GM18873 (cell line): ENCODE data around the gene MRGPRD.

Experiments
- ATAC-seq: cut with Tn5 transposase; IDR thresholded peaks from one replicate; pipeline ENCODE4 v1.9.1; 2021; ENCODE audit warnings: mild to moderate bottlenecking, moderate library complexity, moderate number of reproducible peaks; ENCODE audit not compliant: unreplicated experiment, low FRiP score

Gene MRGPRD

DNA sequence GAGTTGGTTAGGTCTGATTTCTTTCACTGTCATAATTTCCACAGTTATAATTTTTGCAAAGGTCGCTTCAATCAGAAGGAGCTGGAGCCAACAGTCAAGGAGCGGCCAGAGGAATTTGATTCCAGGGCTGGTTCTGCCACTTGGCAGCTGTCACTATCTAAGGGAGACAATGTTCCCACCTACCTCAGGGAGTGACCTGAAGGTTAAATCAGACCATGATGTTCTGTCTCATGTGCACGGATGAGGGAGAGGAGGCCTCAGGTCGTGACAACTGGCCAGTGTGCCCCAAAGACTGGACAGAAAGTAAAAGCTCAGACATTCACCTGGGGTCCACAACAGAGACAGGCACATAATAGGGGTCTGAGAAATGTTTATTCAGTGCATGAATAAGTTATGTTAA, 7.6 kb downstream of the MRGPRD start:
- no peak for ATAC-seq

DNA sequence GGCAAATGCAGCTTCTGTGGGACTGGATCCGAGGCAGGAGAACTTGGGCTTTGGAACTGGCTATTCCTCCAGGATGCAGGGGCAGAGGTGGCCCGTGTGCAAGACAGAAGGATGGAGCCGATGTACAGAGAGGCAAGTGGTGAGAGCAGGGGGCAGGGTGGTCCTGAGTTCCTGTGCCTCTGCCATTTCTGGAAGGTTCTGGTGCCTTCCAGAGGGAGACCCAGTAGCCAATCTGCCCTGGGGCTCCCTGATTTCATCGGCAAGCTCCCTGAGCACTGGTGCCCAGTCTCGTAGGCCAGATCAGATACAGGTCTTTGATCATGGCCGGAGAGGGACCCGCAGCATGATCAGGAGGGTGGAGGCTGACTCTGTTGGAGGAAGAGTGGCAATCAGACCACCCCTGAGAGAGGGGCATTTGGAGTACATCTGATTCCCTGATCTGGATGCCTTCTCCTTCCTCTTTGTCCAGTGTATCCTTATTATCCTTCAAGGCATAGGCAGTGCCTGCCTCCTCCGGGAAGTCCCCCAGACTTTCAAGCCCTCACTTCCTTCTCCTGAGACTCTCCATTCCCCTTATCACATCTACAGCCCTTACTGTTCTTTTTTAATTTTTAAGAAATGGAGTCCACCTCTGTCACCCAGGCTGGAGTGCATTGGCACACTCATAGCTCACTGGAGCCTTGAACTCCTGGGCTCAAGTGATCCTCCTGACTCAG, 9.7 kb downstream of the MRGPRD start:
- no peak for ATAC-seq

DNA sequence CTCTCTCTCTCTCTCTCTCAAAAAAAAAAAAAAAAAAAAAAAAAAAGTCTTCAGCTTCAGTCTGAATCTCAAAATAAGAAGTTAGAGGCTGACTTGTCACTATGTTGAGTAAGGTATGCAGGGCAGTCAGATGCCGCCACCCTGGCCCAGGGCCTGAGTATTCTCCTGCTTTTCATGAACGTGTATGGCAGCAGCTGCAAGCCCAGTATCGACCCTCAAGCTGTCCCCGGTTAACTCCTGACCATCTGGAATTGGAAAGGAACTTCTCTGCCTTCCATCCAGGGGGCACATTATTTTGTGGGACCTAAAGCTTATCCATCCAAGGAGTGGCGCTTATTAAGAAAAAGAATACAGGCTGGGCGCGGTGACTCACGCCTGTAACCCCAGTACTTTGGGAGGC, 11.4 kb downstream of the MRGPRD start:
- ATAC-seq: no peak

DNA sequence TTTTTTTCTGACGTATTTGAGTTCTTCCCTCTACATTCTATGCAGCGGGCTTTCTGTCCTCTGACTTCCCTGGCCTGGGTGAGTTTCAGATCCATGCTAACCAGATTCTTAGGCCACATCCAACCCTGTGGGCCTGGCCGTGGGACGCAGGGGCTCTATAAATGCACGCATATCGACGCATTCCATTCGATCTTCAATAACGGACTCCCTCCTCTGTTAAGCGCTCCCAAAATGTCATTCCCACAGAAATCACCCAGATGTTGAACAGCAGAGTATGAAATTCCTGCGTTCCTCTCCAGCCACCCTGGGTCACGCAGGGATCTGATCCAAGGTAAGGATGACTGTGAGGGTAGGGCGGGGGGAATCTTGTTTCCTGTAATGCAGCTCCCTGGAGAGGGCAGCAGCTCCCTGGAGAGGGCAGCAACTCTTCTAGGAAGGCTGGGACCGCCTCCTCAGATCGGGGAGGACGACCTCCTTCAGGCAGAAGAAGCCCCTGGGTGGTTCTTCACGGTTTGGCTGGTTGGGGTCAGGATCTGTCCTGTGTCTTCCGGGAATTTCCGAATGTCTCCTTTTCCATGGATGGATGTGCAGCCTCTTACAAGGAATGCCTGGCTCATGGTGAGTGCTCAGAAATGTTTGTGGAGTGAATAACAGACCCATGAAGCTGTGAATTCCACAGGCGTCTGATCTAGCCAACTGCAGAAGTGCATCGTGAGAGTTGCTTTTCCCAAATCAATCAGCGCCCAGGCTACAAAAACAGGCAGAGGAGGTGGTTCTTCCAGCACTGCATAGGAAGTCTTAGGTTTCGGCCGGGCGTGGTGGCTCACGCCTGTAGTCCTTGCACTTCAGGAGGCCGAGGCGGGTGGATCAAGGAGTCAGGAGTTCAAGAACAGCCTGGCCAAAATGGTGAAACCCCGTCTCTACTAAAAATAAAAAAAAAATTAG, 12.2 kb downstream of the MRGPRD start:
- no peak for ATAC-seq

DNA sequence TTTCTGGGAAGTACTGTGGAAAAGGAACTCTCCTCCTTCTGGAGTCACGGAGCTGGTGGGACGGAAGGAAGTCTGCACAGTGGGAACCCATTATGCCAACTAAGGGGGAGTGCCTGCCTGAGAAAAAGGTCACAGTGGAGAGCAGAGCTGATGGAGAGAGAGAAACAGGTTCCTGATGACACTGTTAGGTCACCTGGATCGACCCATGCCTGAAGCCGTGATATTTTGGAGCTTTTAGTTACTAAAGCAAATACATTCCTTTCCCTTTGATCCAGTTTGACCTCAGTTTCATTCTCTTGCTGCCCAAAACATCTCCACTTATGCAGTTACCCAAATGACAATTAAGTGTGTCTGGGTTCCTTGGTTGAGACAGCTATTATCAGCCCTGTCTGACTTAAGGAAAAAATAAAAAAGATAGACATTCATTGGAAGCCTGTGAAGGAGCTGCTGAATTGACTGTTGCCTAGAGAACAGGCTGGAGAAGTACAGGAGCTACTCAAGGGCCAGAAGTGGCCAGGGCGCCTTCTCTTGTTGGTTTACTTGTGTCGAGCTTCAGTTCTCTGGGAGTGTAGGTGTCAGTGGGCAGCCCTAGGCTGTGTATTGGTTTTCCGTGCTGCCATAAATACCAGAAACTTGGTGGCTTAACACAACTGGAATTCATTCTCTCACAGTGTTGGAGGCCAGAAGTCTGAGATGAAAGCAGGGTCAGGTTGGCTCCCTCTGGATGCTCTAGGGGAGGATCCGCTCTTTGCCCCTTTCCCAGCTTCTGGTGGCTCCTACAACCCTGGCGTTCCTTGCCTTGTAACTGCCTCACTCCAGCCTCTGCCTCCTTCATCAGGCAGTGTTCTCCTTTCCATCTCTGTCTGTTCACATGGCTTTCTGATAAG, 13.6 kb downstream of the MRGPRD start:
- ATAC-seq: no peak

DNA sequence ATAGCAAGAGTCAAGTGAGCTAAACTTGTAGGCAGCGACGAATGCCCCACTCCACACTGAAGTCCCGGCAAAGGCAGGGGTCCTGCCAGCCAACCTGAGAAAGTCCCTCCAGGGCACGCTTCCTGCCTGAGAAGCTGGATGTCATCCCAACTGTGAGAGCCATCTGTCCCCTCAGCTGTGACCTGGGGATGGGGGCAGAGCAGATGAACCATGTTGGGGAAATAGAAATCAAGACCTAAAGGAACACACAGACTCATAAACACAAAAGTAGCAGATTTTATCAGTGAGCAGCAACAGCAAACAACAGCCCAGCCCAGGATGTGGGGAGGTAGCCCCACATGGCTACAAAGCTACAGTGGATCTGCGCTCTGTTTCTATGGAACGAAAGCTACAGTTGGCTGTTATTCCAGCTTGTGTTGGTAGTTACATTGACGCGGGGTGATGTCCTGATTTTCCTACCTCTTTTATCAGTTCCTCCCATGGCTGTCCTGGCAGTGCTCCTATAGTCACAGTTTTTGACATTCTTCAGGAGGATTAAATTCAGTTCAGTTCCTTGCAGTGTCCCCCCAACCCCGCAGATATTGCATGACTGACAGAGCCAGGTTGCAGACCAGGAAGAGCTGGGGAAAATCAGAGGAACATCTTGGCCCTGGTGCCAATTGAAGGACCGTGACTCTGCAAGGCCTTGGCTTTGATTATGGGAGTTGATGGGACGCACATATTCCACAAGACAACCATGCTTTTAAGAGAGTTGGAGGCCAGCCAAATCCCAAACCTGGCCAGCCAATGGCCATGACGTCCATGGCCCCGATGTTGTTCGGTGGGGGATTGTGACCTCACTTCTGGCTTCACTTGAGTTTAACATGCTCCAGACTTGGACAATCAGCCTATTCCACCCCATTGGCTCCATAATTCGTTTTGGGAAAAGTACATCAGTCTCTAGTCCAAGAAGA, 14.6 kb downstream of the MRGPRD start:
- ATAC-seq: no peak

DNA sequence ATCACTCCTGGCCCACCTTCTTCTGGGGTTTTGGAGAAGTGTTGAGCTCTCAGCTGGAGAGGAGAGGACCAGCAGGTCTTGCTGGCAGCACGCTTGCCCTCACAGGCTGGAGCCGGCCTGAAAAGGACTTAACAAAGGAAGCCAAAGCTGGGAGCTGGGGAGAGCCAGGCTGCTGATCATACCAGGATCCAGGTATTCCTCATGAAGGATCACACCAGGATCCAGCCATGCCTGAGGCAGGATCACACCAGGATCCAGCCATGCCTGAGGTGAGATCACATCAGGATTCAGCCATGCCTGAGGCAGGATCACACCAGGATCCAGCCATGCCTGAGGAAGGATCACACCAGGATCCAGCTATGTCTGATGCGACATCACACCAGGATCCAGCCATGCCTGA, 17.0 kb downstream of the MRGPRD start:
- ATAC-seq: no peak

DNA sequence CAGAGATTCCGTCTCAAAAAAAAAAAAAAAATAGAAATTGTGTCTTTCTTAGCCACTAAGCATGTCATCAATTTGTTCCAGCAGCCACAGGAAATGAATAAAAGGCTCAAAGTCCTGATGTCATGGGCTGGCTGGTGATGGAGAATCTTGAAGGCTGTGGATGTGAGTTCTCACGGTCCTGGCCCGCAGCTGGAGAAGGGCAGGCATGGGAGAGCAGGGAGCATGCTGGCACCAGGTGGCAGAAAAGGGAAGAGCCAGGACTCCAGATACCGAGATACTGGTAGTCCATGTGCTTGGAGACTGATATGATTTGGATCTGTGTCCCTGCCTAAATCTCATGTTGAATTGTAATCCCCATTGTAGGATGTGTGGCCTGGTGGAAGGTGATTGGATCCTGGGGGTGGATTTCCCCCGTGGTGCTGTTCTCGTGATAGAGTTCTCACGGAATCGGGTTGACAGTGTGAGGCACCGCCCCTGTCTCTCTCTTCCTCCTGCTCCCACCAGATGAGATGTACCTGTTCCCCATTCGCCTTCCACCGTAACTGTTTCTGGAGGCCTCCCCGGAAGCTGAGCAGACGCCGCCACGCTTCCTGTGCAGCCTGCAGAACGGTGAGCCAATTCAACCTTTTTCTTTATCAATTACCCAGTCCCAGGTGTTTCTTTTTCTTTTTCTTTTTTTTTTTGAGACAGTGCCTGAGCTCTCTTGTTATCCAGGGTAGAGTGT, 18.1 kb downstream of the MRGPRD start:
- no peak for ATAC-seq

DNA sequence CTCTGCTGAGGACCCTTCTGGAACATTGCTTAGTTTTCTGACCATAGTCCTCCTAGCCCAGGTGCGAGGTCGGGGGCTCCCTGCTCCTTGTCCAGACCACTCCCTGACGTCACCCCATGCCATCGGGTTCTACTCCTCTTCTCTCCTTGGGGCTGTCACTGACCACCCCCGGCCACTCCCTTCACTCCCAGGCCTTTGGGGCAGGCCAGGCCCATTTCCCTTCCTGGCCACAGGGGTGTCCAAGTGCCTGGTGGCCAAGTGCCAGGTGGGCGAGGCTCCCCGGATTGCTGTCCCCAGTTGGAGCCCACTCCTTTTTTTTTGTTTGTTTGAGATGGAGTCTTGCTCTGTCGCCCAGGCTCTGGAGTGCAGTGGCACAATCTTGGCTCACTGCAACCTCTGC, 19.5 kb downstream of the MRGPRD start:
- no peak for ATAC-seq

DNA sequence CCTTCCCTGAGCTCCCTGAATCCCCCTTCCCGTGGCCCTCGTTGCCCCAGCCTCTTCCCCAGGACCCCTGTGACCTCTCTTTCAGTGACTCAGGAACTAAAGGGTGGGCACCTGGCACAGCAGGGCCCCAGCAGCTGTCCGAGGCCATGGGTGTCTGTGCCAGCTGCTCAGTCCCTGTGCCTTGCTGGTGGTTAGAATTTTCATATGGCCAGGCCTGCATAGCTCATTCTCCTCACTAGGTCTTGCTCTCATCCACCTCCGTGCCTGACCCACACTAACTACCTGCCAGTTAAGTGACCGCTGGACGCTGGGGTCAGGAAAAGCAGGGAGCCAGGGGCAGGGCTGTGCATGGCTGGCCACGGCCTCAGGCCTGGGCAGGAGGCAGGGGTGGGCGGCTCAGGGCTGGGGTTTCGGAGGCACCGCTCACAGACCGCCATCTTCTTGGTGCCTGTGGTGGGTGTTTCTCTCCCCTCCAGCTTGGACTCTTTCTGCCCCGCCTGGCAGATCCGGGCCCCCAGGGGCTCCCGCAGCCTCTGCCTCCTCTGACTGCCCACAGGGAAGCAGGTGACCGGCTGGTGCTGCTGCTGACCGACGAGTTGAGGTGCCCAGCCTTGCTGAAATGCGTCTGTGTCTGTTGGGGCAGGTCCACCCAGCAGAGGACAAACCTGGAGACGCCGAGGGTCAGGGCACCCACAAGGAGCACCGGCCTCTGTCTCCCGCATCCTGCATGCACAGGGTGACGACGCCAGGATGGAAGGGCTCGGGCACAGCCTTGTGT, 20.3 kb downstream of the MRGPRD start:
- ATAC-seq: no peak

DNA sequence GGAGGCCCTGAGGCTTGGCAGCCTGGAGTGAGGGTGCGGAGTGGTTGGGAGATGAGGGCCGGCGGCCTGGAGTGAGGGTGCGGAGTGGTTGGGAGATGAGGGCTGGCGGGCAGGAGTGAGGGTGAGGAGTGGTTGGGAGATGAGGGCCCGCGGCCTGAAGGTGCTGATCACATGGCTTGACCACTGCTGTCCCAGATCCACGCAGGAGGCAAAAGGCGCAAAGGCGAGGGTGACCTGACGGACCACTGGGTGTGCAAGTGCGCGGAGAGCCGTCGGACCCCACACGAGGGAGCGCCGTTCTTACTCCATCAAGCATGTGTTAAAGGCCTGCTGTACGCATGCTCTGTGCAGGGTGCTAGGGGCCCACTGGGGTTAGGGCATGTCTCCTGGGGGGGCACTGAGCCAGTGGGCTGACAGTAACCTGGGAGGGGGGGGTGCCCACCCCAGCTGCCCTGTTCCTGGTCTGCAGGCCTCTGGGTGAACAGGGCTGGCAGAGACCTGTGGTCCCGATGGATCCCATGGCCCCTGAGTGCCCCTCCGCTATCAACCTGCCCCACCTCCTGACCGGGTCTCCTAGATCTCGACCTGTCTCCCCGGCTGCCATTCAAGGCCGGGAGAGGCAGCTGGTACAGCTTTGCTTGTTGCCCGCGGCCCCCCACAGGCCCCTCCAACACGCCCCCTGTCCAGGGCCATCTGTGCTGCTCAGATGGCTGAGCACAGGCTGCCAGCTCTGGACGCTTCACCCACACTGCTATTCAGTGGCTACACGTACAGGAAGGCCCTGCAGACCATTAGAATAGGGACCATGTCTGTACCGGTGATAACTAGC, 21.1 kb downstream of the MRGPRD start:
- no peak for ATAC-seq

DNA sequence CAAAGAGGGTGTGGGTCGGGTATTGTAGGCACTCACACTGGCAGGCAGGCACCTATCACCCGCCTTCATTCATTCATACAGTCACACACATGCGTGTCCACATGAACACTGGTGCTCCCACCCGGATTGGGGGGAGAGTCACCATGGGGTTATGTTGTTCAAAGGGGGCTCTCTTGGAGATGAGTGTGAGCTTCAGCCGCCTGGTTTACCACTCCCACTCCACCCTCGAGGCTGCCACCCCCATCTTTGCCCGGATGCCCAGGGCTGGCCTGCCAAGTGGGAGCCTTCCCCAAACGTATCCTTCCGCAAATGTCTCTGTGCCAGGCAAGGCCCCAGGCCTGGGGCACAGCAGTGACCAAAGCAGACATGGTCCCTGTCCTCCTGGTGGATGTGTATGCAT, 22.6 kb downstream of the MRGPRD start:
- no peak for ATAC-seq

DNA sequence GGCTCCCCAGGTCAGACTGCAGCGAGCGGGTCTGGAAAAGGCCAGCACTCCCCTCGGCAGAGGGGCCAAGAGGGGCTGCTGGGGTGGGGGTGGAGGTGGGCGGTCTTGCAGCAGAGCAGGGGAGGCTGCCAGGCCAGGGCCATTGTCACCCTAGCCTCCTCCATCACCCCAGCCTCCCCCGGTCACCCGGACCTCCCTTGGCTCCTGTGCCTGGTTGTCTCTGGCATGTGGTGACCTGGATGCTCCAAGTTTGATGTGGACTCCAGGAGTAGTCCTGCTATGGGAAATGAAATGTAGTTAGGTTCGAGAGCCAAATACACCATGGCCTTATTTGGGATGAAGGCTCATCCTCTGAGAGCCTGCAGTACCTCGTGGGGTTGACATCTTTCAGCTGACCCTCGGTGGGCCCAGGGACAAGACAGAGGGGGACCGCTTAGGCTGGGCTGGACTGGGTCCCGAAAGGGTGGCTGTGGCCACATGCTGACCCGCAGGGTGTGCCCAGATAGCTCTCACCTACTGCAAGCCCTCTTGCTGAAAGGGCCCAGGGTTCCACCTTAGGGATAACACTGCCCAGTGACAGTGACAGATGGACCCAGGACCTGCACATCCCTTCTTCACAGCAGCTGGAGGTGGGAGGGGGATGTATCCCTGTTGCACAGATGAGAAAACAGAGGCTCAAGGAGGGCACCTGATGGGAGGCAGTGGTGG, 24.1 kb downstream of the MRGPRD start:
- ATAC-seq: no peak

DNA sequence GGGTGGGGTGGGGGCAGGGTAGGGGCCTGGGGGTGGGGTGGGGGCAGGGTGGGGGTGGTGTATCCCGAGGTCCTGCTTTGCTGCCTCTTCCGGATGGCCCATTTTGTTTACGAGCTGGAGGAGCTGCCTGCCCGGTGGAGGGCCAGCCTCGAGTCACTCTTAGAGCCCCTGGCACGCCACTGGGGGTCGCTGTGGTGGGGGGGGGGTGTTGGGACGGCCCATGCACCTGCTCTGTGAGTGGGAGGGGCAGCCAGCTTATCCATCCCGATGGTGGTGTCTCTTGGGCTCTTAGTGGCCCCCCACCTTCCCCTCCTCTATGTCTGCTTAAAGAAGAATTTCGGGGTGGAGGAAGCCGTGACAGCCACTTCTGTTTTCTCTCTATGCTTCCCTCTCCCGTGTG, 24.6 kb downstream of the MRGPRD start:
- ATAC-seq: no peak

DNA sequence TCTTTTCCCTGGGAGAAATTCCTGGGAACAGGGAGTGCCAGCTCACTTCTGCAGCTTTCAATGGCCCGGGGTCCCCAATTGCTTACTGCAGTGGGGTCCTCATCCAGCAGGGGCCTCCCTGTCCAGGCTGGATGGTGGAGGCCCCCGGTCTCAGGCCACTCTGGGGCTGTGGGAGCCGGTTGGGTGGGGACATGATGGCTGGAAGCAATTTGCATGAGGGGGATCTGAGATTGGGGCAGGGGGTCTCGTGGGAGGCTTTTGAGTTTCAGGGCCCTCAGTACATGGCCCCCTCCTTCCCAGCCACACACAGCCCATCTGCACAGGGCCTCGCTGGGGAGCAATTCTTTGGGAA, 25.2 kb downstream of the MRGPRD start:
- ATAC-seq: no peak

DNA sequence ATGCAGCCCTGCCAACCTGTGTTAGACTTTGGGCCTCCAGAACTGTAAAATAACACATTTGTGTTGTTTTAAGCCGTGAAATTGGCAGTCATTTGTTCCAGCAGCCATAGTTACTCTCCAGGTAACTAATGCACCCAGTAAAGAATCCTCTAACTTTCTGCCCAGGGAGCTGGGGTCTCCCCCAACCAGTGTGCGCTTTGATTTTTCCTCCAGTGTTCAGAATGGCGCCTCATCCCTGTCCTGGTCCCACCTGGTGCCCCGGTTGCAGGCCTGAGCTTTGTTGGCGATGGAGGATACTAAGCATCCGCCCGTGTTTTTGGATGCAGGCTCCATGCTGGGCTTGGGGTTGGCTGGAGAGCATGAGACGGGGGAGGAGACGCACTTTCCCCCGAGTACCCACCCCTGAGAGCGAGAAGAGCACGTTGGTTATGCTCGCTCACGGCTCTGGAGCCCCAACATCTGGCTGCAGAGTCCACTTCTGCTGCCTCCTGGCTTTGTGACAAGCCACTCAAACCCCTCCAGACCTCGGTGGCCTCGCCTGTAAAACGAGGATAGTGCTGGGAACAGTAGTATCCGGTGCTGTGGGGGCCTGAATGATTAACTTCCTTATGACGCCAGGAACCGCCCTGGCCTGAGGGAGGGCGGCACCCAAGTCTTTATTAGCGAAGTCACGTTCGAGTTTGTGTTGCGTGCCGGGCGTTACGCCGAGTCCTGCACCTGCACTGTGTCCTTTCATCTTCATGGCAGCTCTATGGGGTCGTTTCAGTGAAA, 25.8 kb downstream of the MRGPRD start:
- no peak for ATAC-seq
